Measurements from ENCODE around the gene RHBDL2.
A peak's percentile ranks its signal among the peaks of the same experiment; 100 is the strongest.
"Not testable (repeated sequence)": the region's sequence is repeated elsewhere in the genome, so short reads cannot be mapped to it uniquely, and the experiment has no call there.

Gene RHBDL2, protein sequence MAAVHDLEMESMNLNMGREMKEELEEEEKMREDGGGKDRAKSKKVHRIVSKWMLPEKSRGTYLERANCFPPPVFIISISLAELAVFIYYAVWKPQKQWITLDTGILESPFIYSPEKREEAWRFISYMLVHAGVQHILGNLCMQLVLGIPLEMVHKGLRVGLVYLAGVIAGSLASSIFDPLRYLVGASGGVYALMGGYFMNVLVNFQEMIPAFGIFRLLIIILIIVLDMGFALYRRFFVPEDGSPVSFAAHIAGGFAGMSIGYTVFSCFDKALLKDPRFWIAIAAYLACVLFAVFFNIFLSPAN

DNA sequence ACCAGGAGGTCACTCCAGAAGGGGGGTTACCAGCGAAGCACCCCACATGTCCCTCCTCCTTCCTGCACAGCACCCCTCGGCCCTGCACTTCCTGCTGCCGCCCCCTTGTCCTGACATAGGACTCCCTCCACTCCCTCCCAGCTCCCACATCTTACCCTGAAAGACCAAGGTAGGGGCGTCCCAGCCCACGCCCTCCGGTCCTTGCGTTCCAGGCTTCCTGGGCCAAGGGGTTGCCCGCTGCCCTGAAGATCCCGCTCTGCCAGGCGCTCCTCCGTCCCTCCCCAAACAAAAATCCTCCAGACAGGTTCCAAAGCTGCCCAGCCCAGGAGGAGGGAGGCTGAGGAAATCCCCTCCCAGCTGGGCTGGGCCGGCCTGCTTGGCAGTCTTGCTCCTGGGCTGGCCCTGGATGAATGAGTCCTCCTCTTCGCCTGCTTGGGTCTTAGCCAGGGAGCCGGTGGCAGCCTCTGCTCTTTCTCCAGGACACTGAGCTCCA lies at the start of gene RHBDL2:
Gene RHBDL2 (minus strand): TSS at position 304 of the 493 bp plus-strand sequence. CDS start 22,618 bp downstream, outside the sequence.
- no peak within 1 kb of the TSS for H3K9ac ChIP-seq (ENCODE audit: insufficient read length)
- no peaks in the 10 kb centered on the region for H3K9me3 ChIP-seq (ENCODE audit: low read depth, low read length)
- no peak for DNase-seq (ENCODE audit: low read depth, low spot score)
- no peak within 1 kb of the TSS for H3K27ac ChIP-seq
- H3K36me3 ChIP-seq (ENCODE audit: insufficient read depth, low read length): no peaks in the 10 kb centered on the region
- no peak within 1 kb of the TSS for H3K4me3 ChIP-seq
- no peak for TF ChIP-seq FOXP2 (optimal IDR thresholded peaks at IDR 0.05; ENCODE audit: control extremely low read depth, extremely low read length, insufficient read depth)
- no peak for TF ChIP-seq EZH2 (IDR thresholded peaks at IDR 0.05)
- TF ChIP-seq POLR2AphosphoS5 (IDR thresholded peaks at IDR 0.05; ENCODE audit: borderline replicate concordance, low read depth, low read length): no peak

DNA sequence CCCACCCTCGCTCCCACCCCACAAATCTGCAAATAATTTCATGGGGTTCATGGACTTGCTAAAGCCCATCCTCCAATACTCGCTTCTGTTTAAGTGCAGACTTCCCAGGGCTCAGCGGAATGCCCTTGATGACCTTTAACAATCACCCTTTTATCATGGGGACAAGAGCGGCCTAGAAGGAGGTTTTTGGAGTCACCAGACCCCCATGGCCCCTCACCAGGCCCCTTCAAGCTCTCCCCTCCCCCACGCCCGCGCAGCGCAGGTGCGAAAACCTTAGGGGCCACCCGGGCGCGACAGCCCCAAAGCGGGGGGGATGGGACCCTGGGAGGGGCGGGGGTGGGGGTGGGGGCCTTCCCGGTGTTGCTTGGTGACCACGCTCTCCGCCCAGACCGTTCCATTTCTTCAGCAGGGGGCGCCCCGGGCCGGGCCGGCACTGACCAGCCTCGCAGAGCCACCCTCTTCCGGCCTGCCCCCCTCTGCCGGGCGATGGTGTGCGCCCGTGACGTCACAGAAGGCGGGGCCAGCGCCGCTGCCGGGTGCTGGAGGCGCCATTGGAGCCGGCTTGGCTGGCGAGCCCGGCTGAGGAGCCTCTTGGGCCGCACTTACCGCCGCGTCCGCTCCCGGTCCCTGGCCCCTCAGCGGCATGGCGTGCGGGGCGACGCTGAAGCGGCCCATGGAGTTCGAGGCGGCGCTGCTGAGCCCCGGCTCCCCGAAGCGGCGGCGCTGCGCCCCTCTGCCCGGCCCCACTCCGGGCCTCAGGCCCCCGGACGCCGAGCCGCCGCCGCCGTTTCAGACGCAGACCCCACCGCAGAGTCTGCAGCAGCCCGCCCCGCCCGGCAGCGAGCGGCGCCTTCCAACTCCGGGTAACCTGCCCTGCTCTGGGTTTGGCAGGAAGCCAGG lies 49.4 kb upstream of the RHBDL2 start, which contains the start of gene AKIRIN1:
Gene AKIRIN1 (plus strand): TSS at position 539 of the 900 bp plus-strand sequence. CDS start 105 bp downstream, at position 644.
- TF ChIP-seq POLR2AphosphoS5 (IDR thresholded peaks at IDR 0.05; ENCODE audit: borderline replicate concordance, low read depth, low read length) (peak; percentile 93), EZH2 (IDR thresholded peaks at IDR 0.05) (no peak)
- H3K36me3 ChIP-seq (ENCODE audit: insufficient read depth, low read length): peaks cover 33% of the 10 kb centered on the region
- no peaks in the 10 kb centered on the region for H3K9me3 ChIP-seq (ENCODE audit: low read depth, low read length)
- peak within 1 kb of the TSS; percentile 93 for H3K9ac ChIP-seq (ENCODE audit: insufficient read length)
- no peak for DNase-seq (ENCODE audit: low read depth, low spot score)
- peak within 1 kb of the TSS; percentile 99 for H3K4me3 ChIP-seq
- peak within 1 kb of the TSS; percentile 79; the same call in 1 of the 2 replicates for H3K27ac ChIP-seq

DNA sequence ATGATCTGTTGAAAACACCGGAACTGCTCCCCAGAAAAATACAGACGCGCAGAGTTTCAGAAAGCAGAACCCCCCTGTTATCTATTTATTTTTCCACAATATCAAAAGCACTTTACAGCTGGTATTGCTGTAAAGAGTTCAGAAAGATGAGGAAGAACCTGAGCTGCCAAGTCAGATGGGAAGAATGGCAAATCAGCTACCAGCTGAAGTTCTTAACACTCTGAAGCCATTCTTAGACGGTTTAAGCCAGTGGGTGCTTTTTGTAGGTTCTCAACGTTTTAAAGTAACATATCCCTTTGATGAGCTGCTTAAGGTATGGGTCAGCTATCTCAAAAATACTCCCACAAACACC lies 48.7 kb upstream of the RHBDL2 start:
- DNase-seq (ENCODE audit: low read depth, low spot score): no peak
- H3K4me3 ChIP-seq: peak overlapping the region; percentile 99
- H3K9me3 ChIP-seq (ENCODE audit: low read depth, low read length): no peaks in the 10 kb centered on the region
- H3K9ac ChIP-seq (ENCODE audit: insufficient read length): peak overlapping the region; percentile 64
- H3K27ac ChIP-seq: peak overlapping the region; percentile 58; the same call in 1 of the 2 replicates
- TF ChIP-seq POLR2AphosphoS5 (IDR thresholded peaks at IDR 0.05; ENCODE audit: borderline replicate concordance, low read depth, low read length): no peak
- no peak for TF ChIP-seq FOXP2 (optimal IDR thresholded peaks at IDR 0.05; ENCODE audit: control extremely low read depth, extremely low read length, insufficient read depth)
- no peak for TF ChIP-seq EZH2 (IDR thresholded peaks at IDR 0.05)
- H3K36me3 ChIP-seq (ENCODE audit: insufficient read depth, low read length): peaks cover 27% of the 10 kb centered on the region

DNA sequence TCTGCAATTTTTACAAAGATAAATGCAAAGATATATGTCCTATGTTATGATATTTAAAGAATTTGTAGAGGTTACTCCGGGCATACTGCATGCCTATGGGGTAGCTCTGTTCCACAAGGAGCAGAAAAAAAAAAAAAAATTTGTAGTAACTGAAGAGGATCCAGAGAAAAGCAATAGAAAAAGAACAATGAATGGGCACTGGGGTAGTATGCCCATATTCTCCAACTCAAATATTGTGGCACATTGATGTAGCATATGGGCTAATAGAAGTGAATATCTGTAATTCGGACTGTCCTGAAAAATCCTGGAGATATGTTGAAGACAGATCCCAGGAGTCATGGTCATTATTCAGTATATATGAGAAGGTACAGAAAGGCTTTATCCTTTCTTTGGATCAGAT lies 48.3 kb upstream of the RHBDL2 start:
- no peak for DNase-seq (ENCODE audit: low read depth, low spot score)
- TF ChIP-seq POLR2AphosphoS5 (IDR thresholded peaks at IDR 0.05; ENCODE audit: borderline replicate concordance, low read depth, low read length): no peak
- TF ChIP-seq EZH2 (IDR thresholded peaks at IDR 0.05): no peak
- TF ChIP-seq FOXP2 (optimal IDR thresholded peaks at IDR 0.05; ENCODE audit: control extremely low read depth, extremely low read length, insufficient read depth): no peak
- Histone ChIP-seq H3K36me3 (ENCODE audit: insufficient read depth, low read length) (peaks cover 24% of the 10 kb centered on the region), H3K4me3 (peak overlapping the region; percentile 99), H3K27ac (peak overlapping the region; percentile 58; the same call in 1 of the 2 replicates), H3K9ac (ENCODE audit: insufficient read length) (no peak overlapping the region), H3K9me3 (ENCODE audit: low read depth, low read length) (no peaks in the 10 kb centered on the region)

DNA sequence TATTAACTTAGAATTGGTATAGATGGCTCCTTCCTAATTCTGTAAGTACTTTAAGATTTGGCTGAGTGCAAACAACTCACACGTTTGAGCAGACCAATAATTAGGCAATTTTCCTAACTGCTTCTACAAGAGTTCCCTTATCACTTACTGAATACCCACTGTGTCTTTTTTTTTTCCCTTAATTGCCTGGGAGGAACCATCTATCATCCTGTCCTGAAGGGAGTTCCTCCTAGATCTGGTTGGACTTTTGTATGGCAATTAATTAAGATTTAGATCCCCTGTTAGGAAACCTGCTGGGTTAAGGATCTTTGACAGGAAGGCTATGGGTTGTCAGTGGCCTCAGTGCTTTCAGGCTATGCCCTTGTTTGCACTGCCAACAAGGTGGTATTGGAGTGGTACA lies 37.8 kb upstream of the RHBDL2 start:
- DNase-seq (ENCODE audit: low read depth, low spot score): not testable (repeated sequence)

DNA sequence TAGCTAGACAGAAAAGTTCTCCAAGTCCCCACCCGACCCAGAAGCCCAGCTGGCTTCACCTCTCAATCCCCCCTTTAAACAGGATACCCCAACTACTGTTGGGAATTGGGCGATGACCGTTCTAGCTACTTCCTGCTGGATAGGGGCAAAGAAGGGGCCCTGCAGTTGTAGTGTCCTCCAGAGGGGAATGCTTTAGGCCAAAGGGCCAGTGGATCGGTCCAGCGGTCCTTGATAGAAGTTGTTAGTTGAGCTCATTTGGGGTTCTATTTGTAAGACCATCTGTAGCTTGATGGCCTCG lies 36.6 kb upstream of the RHBDL2 start:
- not testable (repeated sequence) for H3K36me3 ChIP-seq (ENCODE audit: insufficient read depth, low read length); H3K4me3 ChIP-seq; H3K9ac ChIP-seq (ENCODE audit: insufficient read length); H3K27ac ChIP-seq; H3K9me3 ChIP-seq (ENCODE audit: low read depth, low read length); DNase-seq (ENCODE audit: low read depth, low spot score)

More for the DNA sequence above, 37.8 kb upstream of the RHBDL2 start:
- H3K4me3 ChIP-seq; H3K27ac ChIP-seq; H3K9ac ChIP-seq (ENCODE audit: insufficient read length); H3K36me3 ChIP-seq (ENCODE audit: insufficient read depth, low read length); H3K9me3 ChIP-seq (ENCODE audit: low read depth, low read length): not testable (repeated sequence)

DNA sequence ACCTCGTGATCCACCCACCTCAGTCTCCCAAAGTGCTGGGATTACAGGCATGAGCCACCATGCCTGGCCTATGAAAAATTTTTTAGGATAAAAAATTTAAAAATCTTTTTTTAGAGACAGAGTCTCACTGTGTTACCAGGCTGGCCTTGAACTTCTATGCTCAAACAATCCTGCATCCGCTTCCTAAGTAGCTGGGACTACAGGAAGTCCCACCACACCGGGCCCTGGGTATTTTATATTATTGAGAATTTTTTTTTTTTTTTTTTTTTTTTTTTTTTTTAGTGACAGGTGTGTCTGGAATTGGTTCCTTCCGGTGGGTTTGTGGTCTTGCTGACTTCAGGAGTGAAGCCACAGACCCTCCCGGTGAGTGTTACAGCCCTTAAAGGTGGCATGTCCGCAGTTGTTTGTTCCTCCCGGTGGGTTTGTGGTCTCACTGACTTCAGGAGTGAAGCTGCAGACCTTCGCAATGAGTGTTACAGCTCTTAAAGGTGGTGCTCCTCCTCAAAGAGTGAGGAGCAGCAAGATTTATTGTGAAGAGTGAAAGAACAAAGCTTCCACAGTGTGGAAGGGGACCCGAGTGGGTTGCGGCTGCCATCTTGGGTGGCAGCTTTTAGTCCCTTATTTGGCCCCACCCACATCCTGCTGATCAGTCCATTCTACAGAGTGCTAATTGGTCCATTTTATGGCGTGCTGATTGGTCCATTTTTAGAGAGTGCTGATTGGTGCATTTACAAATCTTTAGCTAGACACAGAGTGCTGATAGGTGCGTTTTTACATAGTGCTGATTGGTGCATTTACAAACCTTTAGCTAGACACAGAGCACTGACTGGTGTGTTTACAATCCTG lies 36.0 kb upstream of the RHBDL2 start:
- H3K4me3 ChIP-seq: not testable (repeated sequence)

DNA sequence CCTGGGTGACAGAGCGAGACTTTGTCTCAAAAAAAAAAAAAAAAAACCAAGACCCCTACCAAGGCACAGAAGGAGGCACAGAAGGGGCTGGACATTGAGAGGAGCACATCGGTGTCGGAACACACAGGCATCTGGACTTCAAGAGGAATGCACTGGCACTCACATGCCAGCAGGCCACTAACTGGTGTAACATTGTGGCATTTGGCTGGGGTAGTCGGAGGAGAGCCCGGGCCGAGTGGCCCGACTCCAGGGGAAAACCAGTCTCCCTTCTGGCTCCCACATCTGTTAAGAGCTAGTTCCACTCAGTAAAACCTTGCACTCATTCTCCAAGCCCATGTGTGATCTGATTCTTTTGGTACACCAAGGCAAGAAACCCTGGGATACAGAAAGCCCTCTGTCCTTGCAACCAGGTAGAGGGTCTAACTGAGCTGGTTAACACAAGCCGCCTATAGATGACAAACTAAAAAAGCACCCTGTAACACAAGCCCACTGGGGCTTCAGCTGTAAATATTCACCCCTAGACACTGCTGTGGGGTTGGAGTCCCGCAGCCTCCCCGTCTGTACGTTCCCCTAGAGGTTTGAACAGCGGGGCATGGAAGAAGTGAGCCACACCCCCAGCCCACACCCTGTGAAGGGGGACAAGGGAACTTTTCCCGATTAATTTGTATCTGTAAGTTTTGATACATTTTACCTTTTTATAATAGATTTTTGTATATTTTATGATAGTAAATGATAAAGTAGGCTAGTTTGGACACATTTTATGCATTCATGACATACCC lies 32.2 kb upstream of the RHBDL2 start:
- no peak overlapping the region for H3K27ac ChIP-seq
- no peaks in the 10 kb centered on the region for H3K36me3 ChIP-seq (ENCODE audit: insufficient read depth, low read length)
- H3K9ac ChIP-seq (ENCODE audit: insufficient read length): no peak overlapping the region
- no peak for DNase-seq (ENCODE audit: low read depth, low spot score)
- TF ChIP-seq POLR2AphosphoS5 (IDR thresholded peaks at IDR 0.05; ENCODE audit: borderline replicate concordance, low read depth, low read length): no peak
- no peak for TF ChIP-seq FOXP2 (optimal IDR thresholded peaks at IDR 0.05; ENCODE audit: control extremely low read depth, extremely low read length, insufficient read depth)
- no peak for TF ChIP-seq EZH2 (IDR thresholded peaks at IDR 0.05)
- no peaks in the 10 kb centered on the region for H3K9me3 ChIP-seq (ENCODE audit: low read depth, low read length)
- H3K4me3 ChIP-seq: no peak overlapping the region

More for the DNA sequence above, 36.0 kb upstream of the RHBDL2 start:
- not testable (repeated sequence) for H3K9ac ChIP-seq (ENCODE audit: insufficient read length); H3K9me3 ChIP-seq (ENCODE audit: low read depth, low read length); H3K27ac ChIP-seq; H3K36me3 ChIP-seq (ENCODE audit: insufficient read depth, low read length); DNase-seq (ENCODE audit: low read depth, low spot score)

DNA sequence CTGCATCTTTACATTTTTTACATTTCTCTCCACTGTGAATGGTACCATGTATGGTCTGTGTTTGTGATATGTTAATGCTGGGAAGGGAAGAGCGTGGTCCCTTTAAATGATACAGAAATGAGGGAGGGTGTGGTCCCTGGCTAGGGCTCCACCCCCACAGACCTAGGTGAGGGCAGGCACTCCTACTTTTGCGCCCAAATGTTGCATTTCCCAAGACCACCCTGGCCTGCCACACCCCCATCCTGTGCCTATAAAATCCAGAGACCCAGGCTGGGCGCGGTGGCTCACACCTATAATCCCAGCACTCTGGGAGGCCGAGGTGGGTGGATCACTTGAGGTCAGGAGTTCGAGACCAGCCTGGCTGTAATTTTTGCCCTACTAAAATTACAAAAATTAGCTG lies 31.5 kb upstream of the RHBDL2 start:
- not testable (repeated sequence) for H3K4me3 ChIP-seq; H3K9me3 ChIP-seq (ENCODE audit: low read depth, low read length); H3K27ac ChIP-seq; H3K36me3 ChIP-seq (ENCODE audit: insufficient read depth, low read length); DNase-seq (ENCODE audit: low read depth, low spot score); H3K9ac ChIP-seq (ENCODE audit: insufficient read length)
